Esophagus (tissue), 2 donors: ENCODE results near the gene KCTD15. TPM values are rescaled to one million over a fixed set of nuclear protein-coding genes. Genes with fewer than 3 reads are reported as not detected.

ENCODE experiments used
- H3K27ac ChIP-seq, 2 donors: one replicate each; pipeline ENCODE4 v1.5.1; 2013; ENCODE audit warnings: low read depth in 2 of 2, mild to moderate bottlenecking in 2 of 2, inconsistent platforms in 1 of 2, low read length in 1 of 2, moderate library complexity in 1 of 2
- H3K27me3 ChIP-seq, 2 donors: one replicate each; pipeline ENCODE4 v1.6.1; 2013; ENCODE audit warnings: low read length in 2 of 2, control low read depth in 1 of 2, mild to moderate bottlenecking in 1 of 2; ENCODE audit not compliant: insufficient read depth in 2 of 2, control insufficient read depth in 1 of 2
- H3K36me3 ChIP-seq, 2 donors: one replicate each; pipeline ENCODE4 v1.6.1; 2013; ENCODE audit warnings: low read length in 1 of 2; ENCODE audit not compliant: control insufficient read depth in 2 of 2, insufficient read depth in 2 of 2
- H3K4me1 ChIP-seq, 2 donors: one replicate each; pipeline ENCODE4 v1.6.1; 2013; ENCODE audit warnings: low read length in 1 of 2; ENCODE audit not compliant: control insufficient read depth in 2 of 2, insufficient read depth in 2 of 2
- H3K4me3 ChIP-seq, 2 donors: one replicate each; pipeline ENCODE4 v1.5.1; 2013; ENCODE audit warnings: low read length in 2 of 2, mild to moderate bottlenecking in 2 of 2, low read depth in 1 of 2, moderate library complexity in 1 of 2
- H3K9me3 ChIP-seq, 2 donors: one replicate each; pipeline ENCODE4 v1.6.1; 2013; ENCODE audit warnings: mild to moderate bottlenecking in 2 of 2, low read depth in 1 of 2, low read length in 1 of 2, moderate library complexity in 1 of 2; ENCODE audit not compliant: control insufficient read depth in 2 of 2, insufficient read depth in 1 of 2
- WGBS, 2 donors: extraction: QIAGEN DNeasy Blood & Tissue Kit; methylation state at CpG; one replicate each; pipeline ENCODE4 v1.1.7; 2013; 5-methylcytosine and 5-hydroxymethylcytosine counted together
- polyA plus RNA-seq, 2 donors: library from polyadenylated mRNA; stranded (reverse); fragments of 200-250 nt; gene quantifications; one replicate each; pipeline ENCODE4 v1.2.3, GENCODE V29; 2013
- donor health status: healthy with polysubstance abuse.
- donor health status: Bipolar disorder and iron deficiency.

Gene KCTD15
- polyA plus RNA-seq, 2 donors: 23.8 to 33.1 TPM

DNA sequence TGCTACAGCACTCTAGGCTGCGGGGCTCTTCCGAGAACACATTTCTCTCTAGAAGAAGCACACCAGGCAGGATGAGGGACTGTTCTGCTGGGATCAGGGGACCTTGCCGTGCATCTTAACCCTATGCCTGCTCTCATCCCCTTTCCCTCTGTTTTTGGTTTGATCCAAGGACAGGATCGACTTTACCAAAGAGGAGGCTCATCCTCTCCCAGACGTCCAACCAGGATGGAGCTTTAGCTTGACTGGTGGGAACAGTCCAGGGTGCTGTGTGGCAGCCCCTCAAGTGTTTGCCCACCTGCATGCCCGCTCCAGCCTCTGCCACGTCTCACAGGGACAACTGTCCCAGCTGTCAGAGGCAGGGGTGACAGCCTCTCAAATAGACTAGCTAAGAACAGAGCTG is 42.3 kb upstream of the KCTD15 start:
- no peak overlapping the region for H3K27ac ChIP-seq
- no peak overlapping the region for H3K4me3 ChIP-seq
- 55 to 64% methylated on average over 7 of the region's 7 CpGs for WGBS, 2 donors

DNA sequence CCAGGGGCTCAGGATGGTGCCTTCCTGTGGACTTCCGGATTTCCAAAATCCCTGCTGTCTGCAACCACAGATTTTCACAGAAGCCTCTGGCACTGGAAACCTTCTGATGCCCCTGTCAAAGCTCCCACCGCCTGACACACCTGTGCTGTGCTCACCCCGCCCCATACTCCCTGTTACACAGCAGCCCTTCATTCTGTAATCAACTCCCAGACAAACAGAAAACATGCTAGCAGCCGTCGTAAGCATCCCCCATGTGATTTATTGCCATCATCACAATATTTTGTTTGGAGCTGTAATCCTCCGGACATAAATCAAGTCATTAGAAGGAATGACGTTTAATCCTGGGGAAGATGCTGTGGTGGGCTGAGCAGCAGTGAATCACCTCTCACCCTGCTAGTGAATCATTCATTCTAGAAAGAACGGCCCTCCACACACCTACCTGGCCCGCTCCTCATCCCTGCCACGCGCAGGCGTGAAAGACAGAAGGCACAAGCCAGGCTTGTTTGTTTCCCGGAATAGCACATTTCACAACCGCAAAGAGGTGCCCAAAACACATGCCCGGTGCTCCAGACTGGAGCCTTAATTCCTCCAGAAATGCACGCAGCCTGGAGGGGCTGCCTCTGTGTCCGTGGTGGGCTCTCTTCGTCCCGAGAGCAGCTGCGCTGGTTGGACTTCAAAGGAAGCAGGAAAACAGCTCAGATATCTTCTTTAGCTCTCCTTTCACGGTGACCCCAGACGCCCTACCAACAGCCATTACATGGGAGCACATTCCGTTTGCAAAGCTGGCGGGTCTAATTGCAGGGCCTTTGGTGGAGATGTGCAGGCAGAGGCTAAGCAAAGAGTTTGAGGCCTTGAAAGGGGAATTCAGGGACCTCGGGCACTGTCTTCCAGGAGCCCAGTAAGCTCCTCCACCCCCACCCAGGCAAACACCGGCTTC is 41.3 kb upstream of the KCTD15 start:
- WGBS, 2 donors: 51 to 53% methylated on average over 26 of the region's 26 CpGs
- Histone ChIP-seq H3K4me3 (no peak overlapping the region), H3K27ac (no peak overlapping the region), H3K27me3 (no peaks in the 10 kb centered on the region), H3K36me3 (no peaks in the 10 kb centered on the region), H3K9me3 (no peaks in the 10 kb centered on the region), H3K4me1 (peaks cover 0 to 3% of the 10 kb centered on the region in 2 donors)

More for the DNA sequence above, 42.3 kb upstream of the KCTD15 start:
- Histone ChIP-seq H3K9me3 (no peaks in the 10 kb centered on the region), H3K36me3 (no peaks in the 10 kb centered on the region), H3K27me3 (no peaks in the 10 kb centered on the region), H3K4me1 (peaks cover 0 to under 1% of the 10 kb centered on the region in 2 donors)

DNA sequence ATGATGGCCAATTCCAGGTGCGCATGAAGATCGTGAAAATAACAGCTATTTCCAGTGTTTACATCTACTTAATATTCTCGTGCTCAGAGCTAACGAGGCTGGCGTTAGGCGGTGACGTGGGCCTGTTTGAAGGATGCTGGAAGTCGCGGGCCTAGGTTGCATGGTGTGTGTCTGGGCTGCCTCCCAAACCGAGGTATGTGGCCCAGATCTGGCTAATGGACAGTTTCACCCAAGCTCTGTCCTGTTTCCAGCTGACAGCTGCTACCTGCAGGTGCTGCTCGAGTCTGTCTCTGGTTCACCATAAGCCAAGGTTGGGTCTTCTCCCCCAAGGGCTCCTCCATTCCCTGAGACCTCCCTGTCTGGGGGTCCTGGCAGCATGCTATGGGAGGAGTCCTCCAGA is 40.5 kb upstream of the KCTD15 start:
- WGBS, 2 donors: 79 to 86% methylated on average over 11 of the region's 11 CpGs
- Histone ChIP-seq H3K4me3 (no peak overlapping the region), H3K9me3 (peaks cover 0 to 2% of the 10 kb centered on the region in 2 donors), H3K36me3 (no peaks in the 10 kb centered on the region), H3K27me3 (no peaks in the 10 kb centered on the region), H3K27ac (no peak overlapping the region), H3K4me1 (peaks cover 0 to 3% of the 10 kb centered on the region in 2 donors)

DNA sequence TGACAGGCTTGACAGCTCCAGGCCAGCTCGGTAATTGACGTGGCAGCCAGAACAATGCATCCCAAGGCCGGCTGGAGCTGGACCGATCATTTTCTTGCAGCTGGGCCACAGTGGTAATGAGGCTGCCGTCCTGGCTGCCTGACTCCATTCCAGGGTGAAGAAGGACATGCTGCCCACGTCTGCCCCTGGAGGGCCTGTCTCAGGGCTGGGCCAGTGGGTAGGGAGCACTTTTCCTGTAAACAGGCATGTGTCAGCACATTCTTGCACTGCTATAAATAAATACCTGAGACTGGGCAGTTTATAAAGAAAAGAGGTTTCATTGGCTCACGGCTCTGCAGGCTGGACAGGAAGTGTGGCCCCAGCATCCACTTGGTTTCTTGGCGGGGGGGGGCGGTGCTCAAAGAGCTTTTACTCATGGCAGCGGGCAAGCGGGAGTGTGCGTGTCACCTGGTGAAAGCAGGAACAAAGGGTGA is 38.1 kb upstream of the KCTD15 start:
- H3K27me3 ChIP-seq: no peaks in the 10 kb centered on the region
- peaks cover 0 to 3% of the 10 kb centered on the region in 2 donors for H3K4me1 ChIP-seq
- peaks cover 0 to 2% of the 10 kb centered on the region in 2 donors for H3K9me3 ChIP-seq
- WGBS, 2 donors: 28 to 41% methylated on average over 12 of the region's 12 CpGs
- no peak overlapping the region for H3K4me3 ChIP-seq
- no peak overlapping the region for H3K27ac ChIP-seq
- no peaks in the 10 kb centered on the region for H3K36me3 ChIP-seq

DNA sequence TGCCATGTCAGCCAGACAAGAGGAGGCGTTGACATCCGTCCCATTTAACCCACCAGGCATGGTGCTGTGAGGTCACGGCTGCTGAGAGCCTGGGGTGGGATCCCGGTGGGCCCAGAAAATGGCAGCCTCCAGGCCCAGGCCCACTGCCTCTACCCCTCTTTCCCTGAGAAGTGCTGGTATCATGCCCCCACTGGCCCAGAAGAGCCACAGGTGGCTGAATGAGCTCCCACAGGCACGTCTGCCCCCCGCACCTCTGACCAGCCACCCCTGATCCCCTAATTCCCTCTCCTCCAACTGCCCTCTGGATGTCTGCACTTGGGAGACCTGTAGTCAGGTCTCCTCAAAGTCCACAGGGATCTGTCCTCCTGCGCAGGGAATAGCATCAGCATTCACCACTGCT is 37.3 kb upstream of the KCTD15 start:
- Histone ChIP-seq H3K27ac (no peak overlapping the region), H3K4me3 (no peak overlapping the region), H3K9me3 (peaks cover 0 to 2% of the 10 kb centered on the region in 2 donors), H3K36me3 (no peaks in the 10 kb centered on the region), H3K4me1 (peaks cover 0 to 3% of the 10 kb centered on the region in 2 donors), H3K27me3 (no peaks in the 10 kb centered on the region)
- WGBS, 2 donors: 89 to 91% methylated on average over 7 of the region's 7 CpGs

DNA sequence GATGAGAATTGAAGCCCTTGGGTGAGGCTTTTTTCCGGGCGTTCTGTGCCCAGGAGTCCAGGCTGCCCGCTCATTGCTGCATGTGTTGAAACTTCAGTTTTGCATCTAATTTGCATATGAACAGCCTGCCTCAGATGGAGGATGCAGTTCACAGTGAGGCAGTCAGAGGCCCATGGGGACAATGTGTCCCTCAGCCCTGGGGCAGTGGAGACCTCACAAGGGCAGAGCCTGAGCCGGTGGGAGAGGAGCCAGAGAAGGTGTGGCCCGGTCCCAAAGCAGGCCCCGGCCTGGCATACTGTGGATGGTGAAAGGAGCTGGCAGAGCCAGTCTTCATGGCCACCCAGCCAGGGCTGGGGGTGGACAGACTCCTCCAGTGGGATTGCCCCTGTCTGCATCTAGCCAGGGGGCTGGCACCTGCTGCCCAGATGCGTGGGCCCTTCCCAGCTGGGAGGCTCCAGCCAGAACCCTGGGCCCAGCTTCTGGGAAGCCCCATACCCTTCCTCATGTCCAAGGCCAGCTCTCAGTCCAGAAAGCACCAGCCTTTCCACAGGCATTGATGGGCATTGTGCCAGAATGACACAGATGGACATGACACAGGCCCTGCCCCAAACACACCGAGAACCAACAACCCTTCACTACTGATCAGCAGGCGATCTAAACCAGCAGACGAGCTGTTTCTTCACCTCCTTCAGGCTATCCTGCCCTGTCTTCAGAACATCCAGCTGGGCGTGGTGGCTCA is 32.9 kb upstream of the KCTD15 start:
- Histone ChIP-seq H3K36me3 (no peaks in the 10 kb centered on the region), H3K9me3 (peaks cover 0 to 2% of the 10 kb centered on the region in 2 donors), H3K27me3 (no peaks in the 10 kb centered on the region), H3K4me3 (no peak overlapping the region), H3K4me1 (peaks cover 0 to 3% of the 10 kb centered on the region in 2 donors), H3K27ac (no peak overlapping the region)
- 65% methylated on average over 11 of the region's 11 CpGs for WGBS, 2 donors

DNA sequence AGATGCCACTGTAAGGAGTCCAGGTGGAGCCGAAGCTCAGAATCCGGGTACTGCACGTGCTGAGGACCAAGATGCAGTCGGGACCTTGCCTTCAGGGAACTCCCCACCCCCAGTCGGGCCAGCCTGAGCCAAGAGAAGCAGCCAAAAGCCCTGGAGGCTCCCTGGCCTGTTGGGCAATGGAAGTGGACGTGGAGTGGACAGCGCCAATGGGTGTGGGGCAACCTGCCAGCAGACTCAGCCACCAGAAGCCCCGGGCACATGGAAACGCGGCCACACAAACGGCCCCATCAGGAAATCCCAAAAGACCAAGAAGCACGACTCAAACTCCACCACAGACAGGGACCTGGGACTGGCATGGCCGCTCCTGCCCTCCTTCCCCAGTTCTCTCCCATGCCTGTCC is 30.0 kb upstream of the KCTD15 start:
- 77 to 80% methylated on average over 13 of the region's 13 CpGs for WGBS, 2 donors
- Histone ChIP-seq H3K27me3 (no peaks in the 10 kb centered on the region), H3K27ac (no peak overlapping the region), H3K4me3 (no peak overlapping the region), H3K4me1 (no peaks in the 10 kb centered on the region), H3K36me3 (no peaks in the 10 kb centered on the region), H3K9me3 (no peaks in the 10 kb centered on the region)

DNA sequence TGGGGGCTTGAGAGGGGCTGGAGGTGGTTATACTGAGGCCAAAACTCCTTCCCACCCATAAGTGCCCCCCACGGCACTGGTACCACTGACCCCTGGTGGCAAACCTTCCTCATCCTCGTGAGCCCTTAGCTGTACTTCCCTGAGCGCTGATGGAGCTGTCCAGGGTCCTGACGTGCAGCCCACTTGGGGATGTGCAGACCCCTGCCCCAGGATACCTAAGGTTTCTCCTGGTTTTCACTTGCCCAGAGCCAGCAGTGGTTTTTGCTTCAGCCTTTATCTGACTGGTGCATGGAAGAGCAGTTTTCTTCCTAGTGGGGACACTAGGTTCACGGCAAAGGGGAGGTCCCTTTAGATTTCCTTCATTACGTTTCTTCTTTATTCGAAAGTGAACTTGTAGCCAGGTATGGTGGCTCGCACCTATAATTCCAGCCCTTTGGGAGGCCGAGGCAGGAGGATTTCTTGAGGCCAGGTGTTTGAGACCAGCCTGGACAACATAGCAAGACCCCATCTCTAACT is 28.7 kb upstream of the KCTD15 start:
- 42% methylated on average over 9 of the region's 9 CpGs for WGBS, 2 donors
- H3K4me3 ChIP-seq: no peak overlapping the region
- no peaks in the 10 kb centered on the region for H3K4me1 ChIP-seq
- no peaks in the 10 kb centered on the region for H3K9me3 ChIP-seq
- H3K36me3 ChIP-seq: no peaks in the 10 kb centered on the region
- H3K27me3 ChIP-seq: no peaks in the 10 kb centered on the region
- no peak overlapping the region for H3K27ac ChIP-seq

DNA sequence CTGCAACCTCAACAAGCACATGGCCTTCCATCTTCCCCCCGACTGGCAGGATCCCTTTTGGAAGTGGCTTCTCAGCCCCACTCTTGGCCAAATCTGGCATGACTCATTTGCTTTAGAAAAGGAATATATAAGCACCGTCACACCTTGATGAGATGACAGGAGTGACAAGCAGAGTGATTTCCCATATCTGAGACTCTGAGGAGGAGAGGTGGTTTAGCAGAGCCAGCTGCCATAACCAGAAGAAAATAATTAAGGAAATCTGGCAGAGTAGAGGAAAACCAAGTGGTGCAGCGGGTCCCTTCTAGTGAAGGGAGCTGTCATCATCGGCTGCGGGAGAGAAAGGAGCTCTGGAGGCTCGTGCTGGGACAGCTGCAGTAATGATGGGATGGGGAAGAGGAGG is 27.5 kb upstream of the KCTD15 start:
- Histone ChIP-seq H3K27ac (no peak overlapping the region), H3K9me3 (no peaks in the 10 kb centered on the region), H3K27me3 (no peaks in the 10 kb centered on the region), H3K4me1 (no peaks in the 10 kb centered on the region), H3K36me3 (no peaks in the 10 kb centered on the region), H3K4me3 (no peak overlapping the region)
- 54 to 58% methylated on average over 6 of the region's 6 CpGs for WGBS, 2 donors
